ENCODE data around the gene KCNH8.

KCNH8 gene

GRCh38 chr3:19171794-19172193 is 23.5 kb downstream of the KCNH8 start:
- Histone ChIP-seq H3K27me3 (replicated peaks; ENCODE audit: control insufficient read depth, insufficient read depth, low read length, poor library complexity, severe bottlenecking) (no peaks in the 10 kb centered on the region), H3K27ac (ENCODE audit: insufficient read depth, low read length, poor library complexity, severe bottlenecking) (no peak overlapping the region), H3K4me3 (ENCODE audit: insufficient read depth, low read depth, low read length, poor library complexity, severe bottlenecking) (no peak overlapping the region), H3K9me3 (ENCODE audit: control insufficient read depth, low read length) (no peaks in the 10 kb centered on the region), H3K36me3 (ENCODE audit: control insufficient read depth, insufficient read depth, low read length) (no peaks in the 10 kb centered on the region), H3K4me1 (ENCODE audit: control insufficient read depth, insufficient read depth, low read length, poor library complexity, severe bottlenecking) (no peaks in the 10 kb centered on the region)
- DNase-seq: no peak

GRCh38 chr3:19173945-19174344 is 25.6 kb downstream of the KCNH8 start:
- DNase-seq: no peak
- no peaks in the 10 kb centered on the region for H3K36me3 ChIP-seq (ENCODE audit: control insufficient read depth, insufficient read depth, low read length)
- no peak overlapping the region for H3K4me3 ChIP-seq (ENCODE audit: insufficient read depth, low read depth, low read length, poor library complexity, severe bottlenecking)
- H3K4me1 ChIP-seq (ENCODE audit: control insufficient read depth, insufficient read depth, low read length, poor library complexity, severe bottlenecking): no peaks in the 10 kb centered on the region
- H3K27me3 ChIP-seq (replicated peaks; ENCODE audit: control insufficient read depth, insufficient read depth, low read length, poor library complexity, severe bottlenecking): no peaks in the 10 kb centered on the region
- no peaks in the 10 kb centered on the region for H3K9me3 ChIP-seq (ENCODE audit: control insufficient read depth, low read length)
- H3K27ac ChIP-seq (ENCODE audit: insufficient read depth, low read length, poor library complexity, severe bottlenecking): no peak overlapping the region

- Histone ChIP-seq H3K4me1 (ENCODE audit: control insufficient read depth, insufficient read depth, low read length, poor library complexity, severe bottlenecking) (no peaks in the 10 kb centered on the region), H3K36me3 (ENCODE audit: control insufficient read depth, insufficient read depth, low read length) (no peaks in the 10 kb centered on the region), H3K9me3 (ENCODE audit: control insufficient read depth, low read length) (no peaks in the 10 kb centered on the region), H3K27ac (ENCODE audit: insufficient read depth, low read length, poor library complexity, severe bottlenecking) (no peak overlapping the region), H3K4me3 (ENCODE audit: insufficient read depth, low read depth, low read length, poor library complexity, severe bottlenecking) (no peak overlapping the region), H3K27me3 (replicated peaks; ENCODE audit: control insufficient read depth, insufficient read depth, low read length, poor library complexity, severe bottlenecking) (no peaks in the 10 kb centered on the region)
- DNase-seq: no peak
Observed at GRCh38 chr3:19183584-19183983, 35.3 kb downstream of the KCNH8 start.

GRCh38 chr3:19190126-19190525 is 41.8 kb downstream of the KCNH8 start:
- Histone ChIP-seq H3K27ac (ENCODE audit: insufficient read depth, low read length, poor library complexity, severe bottlenecking) (no peak overlapping the region), H3K9me3 (ENCODE audit: control insufficient read depth, low read length) (no peaks in the 10 kb centered on the region), H3K36me3 (ENCODE audit: control insufficient read depth, insufficient read depth, low read length) (no peaks in the 10 kb centered on the region), H3K4me3 (ENCODE audit: insufficient read depth, low read depth, low read length, poor library complexity, severe bottlenecking) (no peak overlapping the region), H3K27me3 (replicated peaks; ENCODE audit: control insufficient read depth, insufficient read depth, low read length, poor library complexity, severe bottlenecking) (no peaks in the 10 kb centered on the region), H3K4me1 (ENCODE audit: control insufficient read depth, insufficient read depth, low read length, poor library complexity, severe bottlenecking) (no peaks in the 10 kb centered on the region)
- DNase-seq: no peak

- DNase-seq: no peak
- Histone ChIP-seq H3K27me3 (replicated peaks; ENCODE audit: control insufficient read depth, insufficient read depth, low read length, poor library complexity, severe bottlenecking) (no peaks in the 10 kb centered on the region), H3K9me3 (ENCODE audit: control insufficient read depth, low read length) (no peaks in the 10 kb centered on the region), H3K36me3 (ENCODE audit: control insufficient read depth, insufficient read depth, low read length) (no peaks in the 10 kb centered on the region), H3K4me3 (ENCODE audit: insufficient read depth, low read depth, low read length, poor library complexity, severe bottlenecking) (no peak overlapping the region), H3K27ac (ENCODE audit: insufficient read depth, low read length, poor library complexity, severe bottlenecking) (no peak overlapping the region), H3K4me1 (ENCODE audit: control insufficient read depth, insufficient read depth, low read length, poor library complexity, severe bottlenecking) (no peaks in the 10 kb centered on the region)
Observed at GRCh38 chr3:19190602-19191001, 42.3 kb downstream of the KCNH8 start.

- Histone ChIP-seq H3K27ac (ENCODE audit: insufficient read depth, low read length, poor library complexity, severe bottlenecking) (no peak overlapping the region), H3K4me3 (ENCODE audit: insufficient read depth, low read depth, low read length, poor library complexity, severe bottlenecking) (no peak overlapping the region), H3K4me1 (ENCODE audit: control insufficient read depth, insufficient read depth, low read length, poor library complexity, severe bottlenecking) (no peaks in the 10 kb centered on the region), H3K36me3 (ENCODE audit: control insufficient read depth, insufficient read depth, low read length) (no peaks in the 10 kb centered on the region), H3K9me3 (ENCODE audit: control insufficient read depth, low read length) (no peaks in the 10 kb centered on the region), H3K27me3 (replicated peaks; ENCODE audit: control insufficient read depth, insufficient read depth, low read length, poor library complexity, severe bottlenecking) (no peaks in the 10 kb centered on the region)
- DNase-seq: no peak
Observed at GRCh38 chr3:19199131-19199530, 50.8 kb downstream of the KCNH8 start.

- Histone ChIP-seq H3K27ac (ENCODE audit: insufficient read depth, low read length, poor library complexity, severe bottlenecking) (no peak overlapping the region), H3K9me3 (ENCODE audit: control insufficient read depth, low read length) (no peaks in the 10 kb centered on the region), H3K27me3 (replicated peaks; ENCODE audit: control insufficient read depth, insufficient read depth, low read length, poor library complexity, severe bottlenecking) (no peaks in the 10 kb centered on the region), H3K36me3 (ENCODE audit: control insufficient read depth, insufficient read depth, low read length) (no peaks in the 10 kb centered on the region), H3K4me3 (ENCODE audit: insufficient read depth, low read depth, low read length, poor library complexity, severe bottlenecking) (no peak overlapping the region), H3K4me1 (ENCODE audit: control insufficient read depth, insufficient read depth, low read length, poor library complexity, severe bottlenecking) (no peaks in the 10 kb centered on the region)
- no peak for DNase-seq
Observed at GRCh38 chr3:19202303-19202702, 54.0 kb downstream of the KCNH8 start.

GRCh38 chr3:19202754-19203153 is 54.4 kb downstream of the KCNH8 start:
- no peaks in the 10 kb centered on the region for H3K27me3 ChIP-seq (replicated peaks; ENCODE audit: control insufficient read depth, insufficient read depth, low read length, poor library complexity, severe bottlenecking)
- DNase-seq: no peak
- H3K36me3 ChIP-seq (ENCODE audit: control insufficient read depth, insufficient read depth, low read length): no peaks in the 10 kb centered on the region
- no peak overlapping the region for H3K4me3 ChIP-seq (ENCODE audit: insufficient read depth, low read depth, low read length, poor library complexity, severe bottlenecking)
- no peaks in the 10 kb centered on the region for H3K4me1 ChIP-seq (ENCODE audit: control insufficient read depth, insufficient read depth, low read length, poor library complexity, severe bottlenecking)
- H3K9me3 ChIP-seq (ENCODE audit: control insufficient read depth, low read length): no peaks in the 10 kb centered on the region
- H3K27ac ChIP-seq (ENCODE audit: insufficient read depth, low read length, poor library complexity, severe bottlenecking): no peak overlapping the region

GRCh38 chr3:19206540-19206939 is 58.2 kb downstream of the KCNH8 start:
- no peak overlapping the region for H3K4me3 ChIP-seq (ENCODE audit: insufficient read depth, low read depth, low read length, poor library complexity, severe bottlenecking)
- no peaks in the 10 kb centered on the region for H3K9me3 ChIP-seq (ENCODE audit: control insufficient read depth, low read length)
- DNase-seq: no peak
- H3K27ac ChIP-seq (ENCODE audit: insufficient read depth, low read length, poor library complexity, severe bottlenecking): no peak overlapping the region
- H3K36me3 ChIP-seq (ENCODE audit: control insufficient read depth, insufficient read depth, low read length): no peaks in the 10 kb centered on the region
- H3K4me1 ChIP-seq (ENCODE audit: control insufficient read depth, insufficient read depth, low read length, poor library complexity, severe bottlenecking): no peaks in the 10 kb centered on the region
- H3K27me3 ChIP-seq (replicated peaks; ENCODE audit: control insufficient read depth, insufficient read depth, low read length, poor library complexity, severe bottlenecking): no peaks in the 10 kb centered on the region

GRCh38 chr3:19213603-19214220 is 65.4 kb downstream of the KCNH8 start:
- no peak for DNase-seq
- Histone ChIP-seq H3K9me3 (ENCODE audit: control insufficient read depth, low read length) (no peaks in the 10 kb centered on the region), H3K27me3 (replicated peaks; ENCODE audit: control insufficient read depth, insufficient read depth, low read length, poor library complexity, severe bottlenecking) (no peaks in the 10 kb centered on the region), H3K36me3 (ENCODE audit: control insufficient read depth, insufficient read depth, low read length) (no peaks in the 10 kb centered on the region), H3K27ac (ENCODE audit: insufficient read depth, low read length, poor library complexity, severe bottlenecking) (no peak overlapping the region), H3K4me3 (ENCODE audit: insufficient read depth, low read depth, low read length, poor library complexity, severe bottlenecking) (no peak overlapping the region), H3K4me1 (ENCODE audit: control insufficient read depth, insufficient read depth, low read length, poor library complexity, severe bottlenecking) (no peaks in the 10 kb centered on the region)
